Astrocyte of the cerebellum (primary cell): ENCODE results near the gene HEPHL1.

ENCODE experiments used
- DNase-seq: peaks from one replicate; pipeline ENCODE4 v3.0.0-alpha.2; 2011; ENCODE audit warnings: low read depth
- H3K4me3 ChIP-seq: 2 replicates; pipeline ENCODE4 v1.5.1; 2011; ENCODE audit warnings: mild to moderate bottlenecking, low read depth, low read length, moderate library complexity
- CTCF ChIP-seq: IDR thresholded peaks from 2 replicates; pipeline ENCODE4 v1.5.1; 2012; ENCODE audit warnings: low read length, low read depth, moderate library complexity, mild to moderate bottlenecking; ENCODE audit errors: missing control alignments
- in situ Hi-C: cut with HindIII; loops from 2 replicates; pipeline ENCODE4 v1.10.0; 2017; ENCODE audit warnings: low sequenced_read_pairs

The HEPHL1 gene

GRCh38 chr11:94062360-94062759 lies 41.2 kb downstream of the HEPHL1 start:
- in situ Hi-C loops = no loop called here
- TF ChIP-seq CTCF = no peak
- no peak for DNase-seq
- H3K4me3 ChIP-seq = no peak overlapping the region

- TF ChIP-seq CTCF = no peak
- in situ Hi-C loops = no loop called here
- no peak for DNase-seq
- no peak overlapping the region for H3K4me3 ChIP-seq
Observed at GRCh38 chr11:94066901-94067429, 45.8 kb downstream of the HEPHL1 start.

GRCh38 chr11:94068764-94069163 lies 47.6 kb downstream of the HEPHL1 start:
- in situ Hi-C loops = no loop called here
- no peak overlapping the region for H3K4me3 ChIP-seq
- no peak for DNase-seq
- no peak for TF ChIP-seq CTCF

GRCh38 chr11:94077552-94078293 lies 56.6 kb downstream of the HEPHL1 start:
- no peak for DNase-seq
- in situ Hi-C loops = no loop called here

GRCh38 chr11:94084164-94084563 lies 63.0 kb downstream of the HEPHL1 start:
- no peak overlapping the region for H3K4me3 ChIP-seq
- DNase-seq = no peak
- TF ChIP-seq CTCF = no peak
- in situ Hi-C loops = no loop called here

More at GRCh38 chr11:94077552-94078293, 56.6 kb downstream of the HEPHL1 start:
- TF ChIP-seq CTCF = no peak
- H3K4me3 ChIP-seq = no peak overlapping the region

- TF ChIP-seq CTCF = no peak
- no peak for DNase-seq
- no peak overlapping the region for H3K4me3 ChIP-seq
- in situ Hi-C loops = no loop called here
Observed at GRCh38 chr11:94088906-94089305, 67.8 kb downstream of the HEPHL1 start.
